Liver (tissue), 3 donors: Measurements from ENCODE around the gene MYMK.

Experiments used
- CTCF ChIP-seq: fragments of 150-350 bp; IDR thresholded peaks from 2 replicates; pipeline ENCODE4 v1.5.1; 2017; ENCODE audit warnings: improper control_type of control experiment, low read depth, low read length; ENCODE audit not compliant: missing input control
- HNF4A ChIP-seq, 2 donors: conservative IDR thresholded peaks; 2 replicates each; pipeline ENCODE4 v1.6.1; 2016; ENCODE audit warnings: antibody characterized with exemption in 2 of 2, mild to moderate bottlenecking in 2 of 2
- TAF1 ChIP-seq: conservative IDR thresholded peaks from 2 replicates; pipeline ENCODE4 v1.6.1; 2016; ENCODE audit warnings: antibody characterized with exemption, mild to moderate bottlenecking
- donor health status: healthy.
- donor health status: healthy.

- TF ChIP-seq CTCF (no peak), TAF1 (no peak), HNF4A (conservative IDR thresholded peaks at IDR 0.05) (no peak)
These were observed 2.7 kb upstream of the MYMK start for GRCh38 chr9:133527444-133527920.
